GM20000 (cell line): ENCODE measurements around the gene SUSD2.

Experiments used
- DNase-seq: peaks from one replicate; pipeline ENCODE4 v3.0.0; 2012; ENCODE audit warnings: low spot score
- CTCF ChIP-seq: IDR thresholded peaks from 2 replicates; pipeline ENCODE4 v1.5.1; 2012; ENCODE audit warnings: mild to moderate bottlenecking, control low read depth; ENCODE audit errors: extremely low read depth, missing control alignments

The SUSD2 gene

GRCh38 chr22:24187731-24188644 lies 6.7 kb downstream of the SUSD2 start:
- no peak for DNase-seq
- no peak for TF ChIP-seq CTCF

- TF ChIP-seq CTCF = no peak
- DNase-seq = no peak
Measured at GRCh38 chr22:24188705-24189248, 7.5 kb downstream of the SUSD2 start.

- peak; percentile 86 for DNase-seq
- TF ChIP-seq CTCF = peak; percentile 61
Measured at GRCh38 chr22:24189249-24190158, 8.2 kb downstream of the SUSD2 start.

GRCh38 chr22:24190159-24190540 lies 8.9 kb downstream of the SUSD2 start:
- TF ChIP-seq CTCF = no peak
- no peak for DNase-seq

GRCh38 chr22:24190596-24191208 lies 9.4 kb downstream of the SUSD2 start:
- TF ChIP-seq CTCF = no peak

GRCh38 chr22:24191381-24191841 lies 10.1 kb downstream of the SUSD2 start:
- TF ChIP-seq CTCF = no peak
- DNase-seq = no peak

More at GRCh38 chr22:24190596-24191208, 9.4 kb downstream of the SUSD2 start:
- no peak for DNase-seq
